AG09309 (cell line): ENCODE results near the gene CALN1.

Experiments
- DNase-seq: peaks from one replicate; pipeline ENCODE4 v3.0.0-alpha.2; 2010; ENCODE audit warnings: low read depth
- H3K4me3 ChIP-seq: 2 replicates; pipeline ENCODE4 v1.5.1; 2011; ENCODE audit warnings: mild to moderate bottlenecking, low read depth, low read length, moderate library complexity; ENCODE audit not compliant: control insufficient read depth
- CTCF ChIP-seq: IDR thresholded peaks from 2 replicates; pipeline ENCODE4 v1.5.1; 2011; ENCODE audit warnings: mild to moderate bottlenecking, low read depth, low read length, inconsistent platforms; ENCODE audit not compliant: insufficient read depth, control insufficient read depth; ENCODE audit errors: missing control alignments

CALN1 gene

GRCh38 chr7:71987200-71987767, 424.9 kb downstream of the CALN1 start:
- TF ChIP-seq CTCF: no peak
- DNase-seq: no peak

DNA sequence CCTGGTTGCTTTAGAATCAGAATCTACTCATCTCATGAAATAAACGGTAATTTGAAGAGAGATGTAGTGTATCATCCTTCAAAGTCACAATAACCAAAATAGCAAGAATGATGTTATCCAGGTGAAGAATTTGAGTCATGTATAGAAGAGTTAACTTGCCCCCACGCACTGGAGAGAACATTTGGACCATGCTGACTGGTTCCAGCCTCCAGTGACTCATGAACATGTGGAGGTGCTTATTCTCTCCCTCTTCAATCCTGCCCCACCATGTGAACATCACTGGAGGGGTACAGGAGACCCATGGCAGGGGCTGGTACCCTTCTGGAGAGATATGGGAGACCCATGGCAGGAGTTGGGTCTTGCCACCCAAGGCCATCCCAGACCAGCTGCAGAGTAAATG, 427.8 kb downstream of the CALN1 start:
- TF ChIP-seq CTCF: no peak
- DNase-seq: no peak
- H3K4me3 ChIP-seq: no peak overlapping the region

More at GRCh38 chr7:71987200-71987767, 424.9 kb downstream of the CALN1 start:
- H3K4me3 ChIP-seq: no peak overlapping the region

- no peak for TF ChIP-seq CTCF
- no peak for DNase-seq
- H3K4me3 ChIP-seq: no peak overlapping the region
Measured at GRCh38 chr7:71982851-71983250, 429.3 kb downstream of the CALN1 start.

DNA sequence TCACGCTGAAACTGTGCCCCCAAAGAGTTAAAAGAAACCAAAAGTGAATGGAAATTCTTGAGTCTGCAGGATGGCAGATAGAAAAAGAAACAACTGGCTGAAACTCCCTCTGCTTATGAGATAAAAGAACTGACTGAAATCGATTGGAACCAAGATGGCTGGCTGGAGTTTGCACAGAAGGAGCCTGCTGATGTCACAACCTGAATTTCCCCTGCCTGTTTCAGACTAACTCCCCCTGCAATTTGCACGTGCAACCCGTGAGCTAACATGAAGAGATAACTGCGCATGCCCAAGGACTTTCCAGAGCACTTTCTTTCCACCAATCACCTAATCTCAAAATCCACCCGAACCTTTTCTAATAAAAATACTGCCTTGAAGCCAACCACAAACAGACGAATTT, 435.5 kb downstream of the CALN1 start:
- no peak for DNase-seq
- no peak for TF ChIP-seq CTCF

GRCh38 chr7:71974611-71975010, 437.5 kb downstream of the CALN1 start:
- TF ChIP-seq CTCF: no peak
- DNase-seq: no peak
- no peak overlapping the region for H3K4me3 ChIP-seq

More for the DNA sequence above, 435.5 kb downstream of the CALN1 start:
- H3K4me3 ChIP-seq: no peak overlapping the region

DNA sequence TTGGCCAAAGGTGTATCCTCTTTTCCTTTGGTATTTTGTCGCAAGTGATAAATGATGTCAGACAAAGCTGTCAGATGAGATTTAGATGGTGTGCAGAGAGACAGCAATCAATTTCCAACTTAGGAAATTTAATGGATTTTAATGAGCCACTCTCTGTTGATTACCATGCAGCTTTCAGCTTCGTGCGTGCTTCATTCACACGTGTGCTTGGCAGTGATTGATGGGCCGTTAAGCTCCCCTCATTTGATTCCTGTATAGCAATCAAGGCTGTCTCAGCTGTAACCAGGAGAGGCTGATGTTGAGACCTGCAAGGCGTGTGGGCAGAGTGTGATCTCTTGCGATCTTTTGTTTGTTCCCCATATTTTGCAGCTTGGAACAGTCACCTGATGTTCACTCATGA, 439.6 kb downstream of the CALN1 start:
- no peak for DNase-seq
- TF ChIP-seq CTCF: no peak
- no peak overlapping the region for H3K4me3 ChIP-seq

DNA sequence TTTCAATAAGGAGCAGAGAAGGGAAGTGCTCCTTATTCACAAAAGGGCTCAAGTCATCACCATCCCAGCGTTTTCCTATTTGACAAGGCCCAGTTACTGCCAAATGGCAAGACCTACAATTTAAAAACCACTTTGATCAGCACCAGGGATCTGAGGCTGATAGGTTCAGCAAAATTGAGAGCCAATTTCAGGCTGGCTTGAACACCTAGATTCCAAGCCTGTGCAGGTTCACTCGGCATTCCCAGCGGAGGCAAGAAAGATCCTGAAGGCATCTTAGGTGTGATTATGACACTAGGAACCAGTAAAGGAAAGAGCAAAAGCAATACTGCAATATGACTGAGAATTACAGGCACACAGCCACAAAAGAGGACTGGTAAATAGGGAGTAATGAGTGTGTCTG, 441.4 kb downstream of the CALN1 start:
- no peak overlapping the region for H3K4me3 ChIP-seq
- no peak for TF ChIP-seq CTCF
- DNase-seq: no peak
